Kidney glomerular epithelial cell (primary cell): ENCODE results near the gene IFT25.
A peak's percentile ranks its signal among the peaks of the same experiment; 100 is the strongest.

Experiments
- DNase-seq: peaks from one replicate; lab custom pipeline; 2025; lab: John Stamatoyannopoulos, UW

The IFT25 gene

DNA sequence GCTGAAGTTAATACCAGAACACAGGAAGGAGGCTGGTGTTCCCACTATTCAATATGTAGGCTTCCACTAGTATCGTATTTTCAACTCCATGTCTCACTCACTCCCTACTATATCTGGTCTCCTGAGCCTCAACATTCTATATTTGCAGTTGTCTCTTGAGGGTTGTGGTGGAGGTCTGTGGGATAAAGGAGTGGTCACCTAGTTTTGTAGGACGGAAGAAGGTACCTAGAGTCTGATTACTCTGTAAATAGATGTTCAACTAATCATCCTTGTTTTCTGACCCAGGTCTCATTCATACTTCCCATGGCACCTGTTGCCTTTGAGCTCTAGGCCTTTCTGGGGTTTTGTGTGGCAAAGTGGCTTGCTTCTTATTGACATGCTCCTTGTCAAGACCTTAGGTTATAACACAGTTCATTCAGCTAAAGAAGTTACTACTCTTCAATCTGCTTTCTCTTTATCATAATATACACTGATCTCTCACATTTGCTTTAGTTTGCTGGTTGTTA is 18.1 kb downstream of the IFT25 start:
- no peak for DNase-seq

DNA sequence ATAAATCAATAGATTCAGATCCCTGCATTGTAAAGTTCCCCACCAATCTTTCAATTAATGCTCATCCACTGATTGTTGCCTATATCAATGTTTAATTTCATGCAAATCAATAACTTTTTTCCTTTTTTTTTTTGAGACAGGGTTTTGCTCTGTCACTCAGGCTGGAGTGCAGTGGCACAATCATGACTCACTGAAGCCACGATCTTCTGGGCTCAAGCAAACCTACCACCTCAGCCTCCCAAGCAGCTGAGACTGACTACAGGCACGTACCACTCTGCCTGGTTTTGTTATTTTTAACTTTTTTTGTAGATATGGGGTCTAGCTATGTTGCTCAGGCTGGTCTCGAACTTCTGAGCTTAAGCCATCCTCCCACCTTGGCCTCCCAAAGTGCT is 25.8 kb downstream of the IFT25 start:
- no peak for DNase-seq

DNA sequence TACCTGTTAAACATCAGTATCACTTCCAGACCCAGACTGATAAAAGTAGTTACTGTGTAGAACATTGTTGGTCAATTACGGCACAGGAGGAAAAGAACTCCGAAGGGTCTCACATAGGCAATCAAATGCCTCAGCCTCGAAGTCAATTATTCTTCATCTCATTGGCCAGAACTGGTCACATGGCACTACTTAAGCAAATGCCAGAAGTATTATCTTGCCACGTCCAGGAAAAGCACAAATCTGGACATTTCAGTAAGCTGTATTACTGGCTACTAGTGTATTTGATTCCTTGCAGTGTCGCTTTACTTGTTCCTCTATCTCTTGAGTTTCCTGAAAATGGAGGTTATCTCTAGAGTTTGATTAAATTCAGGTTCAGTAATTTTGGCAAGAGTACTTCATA is 27.2 kb downstream of the IFT25 start:
- DNase-seq = no peak

DNA sequence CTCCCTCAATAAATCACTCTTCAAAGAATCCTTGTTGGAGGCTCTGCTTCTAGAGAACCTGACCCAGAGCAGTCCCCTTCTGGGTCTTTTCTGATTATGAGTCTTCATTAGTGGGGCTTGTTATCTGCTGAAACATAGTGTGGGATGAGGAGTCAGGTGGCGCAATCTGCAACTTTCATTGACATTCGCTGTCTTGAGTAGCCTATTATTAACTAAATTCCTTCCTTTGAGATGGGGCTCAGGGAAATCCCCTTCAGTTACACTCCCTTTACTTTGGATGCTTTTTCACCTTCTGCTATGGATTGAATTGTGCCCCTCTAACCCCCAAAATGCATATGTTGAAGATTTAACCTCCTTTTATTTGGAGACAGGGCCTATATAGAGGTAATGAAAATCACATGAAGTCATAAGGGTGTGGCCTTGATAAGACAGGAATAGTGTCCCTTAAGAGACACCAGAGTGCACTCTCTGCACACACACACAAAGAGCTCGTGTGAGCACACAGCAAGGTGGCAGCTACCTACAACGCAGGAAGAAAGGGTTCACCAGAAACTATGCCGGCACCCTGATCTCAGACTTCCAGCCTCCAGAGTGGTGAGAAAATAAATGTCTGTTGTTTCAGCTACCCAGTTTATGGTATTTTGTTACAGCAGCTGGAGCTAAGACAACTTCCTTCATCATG is 32.0 kb downstream of the IFT25 start:
- no peak for DNase-seq

DNA sequence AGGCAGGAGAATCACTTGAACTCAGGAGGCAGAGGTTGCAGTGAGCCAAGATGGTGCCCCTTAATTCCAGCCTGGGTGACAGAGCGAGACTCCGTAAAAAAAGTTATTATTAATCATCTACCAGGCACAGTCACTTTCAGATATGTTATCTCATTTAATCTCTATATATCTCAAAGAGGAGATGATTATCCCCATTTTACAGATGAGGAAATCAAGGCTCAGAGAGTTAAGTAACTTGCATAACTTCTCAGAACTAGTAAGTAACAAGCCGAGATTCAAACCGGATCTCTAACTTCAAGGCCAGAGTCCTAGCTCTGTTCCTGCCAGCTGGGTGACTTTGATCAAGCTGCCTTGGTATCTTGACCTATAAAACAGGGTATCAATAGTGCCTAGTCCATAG is 34.1 kb downstream of the IFT25 start:
- DNase-seq = no peak

DNA sequence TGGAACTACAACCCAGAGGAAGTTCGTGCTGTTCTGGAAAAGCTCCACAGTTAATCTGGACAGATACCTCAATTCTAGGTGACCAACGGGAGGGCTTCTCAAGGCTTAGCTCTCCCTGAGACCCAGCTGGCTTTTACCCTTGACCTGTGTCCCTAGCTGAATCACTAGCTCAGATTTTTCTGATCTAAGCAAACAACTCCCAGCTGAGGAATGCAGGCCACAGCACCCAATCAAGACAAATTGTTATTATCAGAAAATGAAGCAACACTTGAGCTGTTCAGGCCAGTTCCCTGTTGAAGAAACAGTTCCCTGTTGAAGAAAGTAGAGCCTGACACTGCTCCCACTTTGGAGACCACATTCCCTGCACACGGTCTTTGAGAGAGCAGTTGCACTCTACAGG is 35.6 kb downstream of the IFT25 start:
- DNase-seq = no peak

DNA sequence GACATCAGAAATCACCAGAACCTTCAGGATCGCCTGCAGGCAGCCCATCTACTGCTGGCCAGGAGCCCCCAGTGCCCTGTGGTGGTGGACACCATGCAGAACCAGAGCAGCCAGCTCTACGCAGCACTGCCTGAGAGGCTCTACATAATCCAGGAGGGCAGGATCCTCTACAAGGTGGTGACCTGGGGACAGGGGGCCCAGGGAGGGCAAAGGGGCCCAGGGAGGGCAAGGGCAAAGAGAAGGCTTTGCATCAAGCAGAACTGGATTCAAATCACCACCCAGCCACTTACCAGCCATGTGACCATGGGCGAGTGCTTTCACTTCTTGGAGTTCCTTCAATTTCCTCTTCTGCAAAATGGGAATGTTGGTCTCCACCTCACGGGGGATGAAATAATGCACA is 39.4 kb downstream of the IFT25 start:
- DNase-seq = no peak

DNA sequence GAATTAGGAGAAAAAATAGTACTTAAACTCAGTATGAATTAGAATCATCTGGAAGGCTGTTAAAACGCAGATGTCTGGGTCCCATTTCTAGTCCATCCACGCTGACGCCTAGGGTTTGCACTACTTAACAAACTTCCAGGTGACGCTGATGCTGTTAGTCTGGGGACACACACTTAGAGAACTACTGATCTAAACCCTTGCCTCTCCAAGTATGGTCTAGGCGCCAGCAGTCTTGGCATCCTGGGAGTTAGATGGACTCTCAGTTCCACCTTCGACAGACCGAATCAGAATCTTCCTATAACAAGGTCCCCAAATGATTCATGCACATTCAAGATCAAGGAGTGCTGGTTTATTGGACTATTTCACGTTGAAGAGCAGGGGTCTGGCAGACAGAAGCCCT is 40.0 kb downstream of the IFT25 start:
- DNase-seq = no peak

DNA sequence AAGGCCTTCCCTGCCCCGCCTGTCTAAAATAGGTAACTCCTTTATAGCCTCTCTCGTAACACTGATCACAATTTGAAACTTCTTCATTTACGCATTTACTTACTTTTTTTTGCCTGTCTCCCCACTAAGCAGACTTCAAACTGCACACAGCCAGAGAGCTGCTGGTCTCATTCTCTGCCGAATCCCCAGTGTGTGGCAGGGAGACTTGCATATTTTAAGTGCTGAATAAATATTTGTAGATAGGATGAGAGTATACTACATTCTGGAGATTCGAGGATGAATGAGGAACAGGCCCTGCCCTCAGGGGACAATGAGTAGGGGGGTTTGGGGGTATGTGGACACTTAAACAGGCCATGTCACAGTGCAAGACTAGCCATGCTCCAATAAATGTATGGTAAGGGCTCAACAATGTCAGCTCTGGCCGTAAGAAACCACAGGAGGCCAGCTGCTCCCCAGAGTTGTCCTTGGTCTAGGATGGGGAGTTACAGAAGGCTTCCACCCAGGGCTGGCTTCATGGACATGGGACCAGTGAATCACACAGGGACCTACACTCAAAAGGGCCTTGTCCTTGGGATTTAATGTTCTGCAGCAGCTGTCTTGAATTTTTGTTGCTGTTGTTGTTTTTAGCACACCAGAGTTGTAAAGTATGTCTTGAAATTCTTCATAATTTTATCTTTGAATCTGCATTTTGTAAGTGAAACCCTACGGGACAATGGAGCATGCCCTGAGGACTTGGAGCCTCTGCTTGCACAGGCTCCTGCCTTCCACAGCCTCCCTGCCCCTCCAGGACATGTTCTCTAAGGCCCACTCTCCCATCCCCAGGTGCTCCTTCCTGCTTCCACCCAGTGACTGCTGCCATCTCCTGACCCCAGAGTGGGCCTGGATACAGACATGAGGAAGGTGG is 43.0 kb downstream of the IFT25 start:
- DNase-seq = no peak

DNA sequence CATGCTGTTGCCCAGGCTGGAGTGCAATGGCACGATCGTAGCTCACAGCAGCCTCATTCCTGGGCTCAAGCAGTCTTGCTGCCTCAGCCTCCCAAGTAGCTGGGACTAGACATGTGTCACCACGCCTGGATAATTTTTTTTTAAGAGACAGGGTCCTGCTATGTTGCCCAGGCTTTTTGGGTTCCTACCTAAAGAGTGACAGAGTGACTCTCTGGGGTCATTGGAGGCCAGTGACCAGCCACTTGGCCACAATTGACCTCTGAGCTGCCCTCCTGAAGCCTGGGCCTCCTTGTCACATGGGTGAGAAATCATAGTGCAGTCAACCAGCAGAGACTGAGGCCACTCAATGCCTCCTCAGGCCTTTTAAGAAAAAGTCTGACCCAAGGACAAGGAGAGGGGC is 45.8 kb downstream of the IFT25 start:
- DNase-seq = no peak

DNA sequence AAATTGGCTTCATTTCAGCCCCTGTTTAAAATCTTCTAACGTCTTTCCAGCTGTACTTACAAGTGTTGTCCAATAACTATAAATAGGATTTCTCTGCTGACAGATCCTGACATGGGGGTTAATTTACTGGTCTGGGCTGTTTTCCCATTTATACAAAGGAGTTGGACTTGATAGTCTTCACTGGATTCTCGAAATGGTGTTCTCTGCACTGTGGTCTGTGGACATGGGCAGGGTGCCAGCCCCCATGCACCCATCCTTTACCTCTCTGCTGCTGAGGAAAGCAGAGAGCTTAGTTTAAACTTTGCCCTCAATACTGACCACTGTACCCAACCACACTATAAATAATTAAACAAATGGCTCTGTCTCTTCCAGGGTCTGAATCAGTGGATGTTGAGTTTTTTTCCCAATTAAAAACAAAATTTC is 46.3 kb downstream of the IFT25 start:
- peak; percentile 43 for DNase-seq

DNA sequence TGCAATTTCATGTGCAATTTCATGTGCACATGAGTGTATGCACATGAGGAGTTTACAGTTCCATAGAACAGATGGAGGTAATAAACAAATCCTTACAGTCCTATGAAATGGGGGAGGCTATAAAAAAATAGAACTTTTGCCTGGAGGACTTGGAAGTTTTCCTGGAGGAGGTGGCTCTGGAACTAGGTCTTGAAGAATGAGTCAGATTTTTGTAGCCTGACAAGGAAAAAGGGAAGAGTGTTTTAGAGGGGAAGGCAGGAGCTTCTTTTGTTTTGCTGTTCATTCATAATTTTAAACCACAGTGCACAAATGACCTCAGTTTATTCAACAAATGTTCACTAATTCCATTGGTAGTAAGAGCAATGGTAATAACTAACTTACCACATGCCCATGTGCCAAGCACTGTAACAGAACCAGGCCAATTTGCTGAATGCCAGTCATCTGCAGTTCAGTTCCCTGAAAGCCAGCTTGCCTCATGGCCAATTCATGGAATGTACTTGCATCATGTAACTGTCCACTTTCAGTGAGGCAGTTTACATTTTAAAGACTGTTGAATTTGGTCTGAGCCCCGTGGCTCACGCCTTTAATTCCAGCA is 48.8 kb downstream of the IFT25 start:
- DNase-seq = peak; percentile 76

DNA sequence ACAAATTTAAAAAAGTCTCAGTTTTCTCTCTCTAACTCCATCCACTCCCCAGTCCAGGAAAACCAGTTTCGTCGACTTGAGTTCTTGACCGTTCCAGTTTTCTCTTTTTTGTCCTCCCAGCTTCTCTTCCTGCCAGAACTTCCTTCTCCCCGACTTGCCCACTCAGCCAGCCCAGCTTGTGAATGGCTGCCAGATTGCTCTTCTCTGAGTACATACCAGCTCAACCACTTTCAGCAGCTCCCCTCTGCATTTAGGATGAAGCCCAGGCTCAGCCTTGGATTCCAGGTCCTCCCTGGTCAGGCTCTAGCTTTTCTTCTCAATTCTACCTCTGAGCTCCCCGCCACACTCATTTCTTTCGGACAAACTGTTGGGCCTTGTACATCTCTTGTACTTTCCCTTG is 50.1 kb downstream of the IFT25 start:
- no peak for DNase-seq

DNA sequence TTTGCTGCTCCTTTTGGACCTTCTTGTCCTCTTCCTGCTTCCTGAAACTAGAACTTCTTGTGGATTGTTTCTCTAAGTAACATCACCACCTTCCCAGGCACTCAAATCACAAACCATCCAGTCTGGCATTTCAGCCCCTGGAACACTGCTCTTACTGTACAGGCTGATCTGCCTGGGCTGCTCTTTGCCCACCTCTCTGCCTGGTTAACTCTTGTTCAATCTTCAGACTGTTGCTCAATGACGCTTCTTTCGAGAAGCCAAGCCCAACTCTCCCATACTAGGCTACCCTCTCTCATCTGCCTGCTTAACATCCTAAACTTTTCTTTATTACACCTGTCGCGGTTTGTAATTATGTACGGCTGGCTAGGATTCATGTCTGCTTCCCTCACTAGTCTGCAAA is 50.9 kb downstream of the IFT25 start:
- DNase-seq = no peak

DNA sequence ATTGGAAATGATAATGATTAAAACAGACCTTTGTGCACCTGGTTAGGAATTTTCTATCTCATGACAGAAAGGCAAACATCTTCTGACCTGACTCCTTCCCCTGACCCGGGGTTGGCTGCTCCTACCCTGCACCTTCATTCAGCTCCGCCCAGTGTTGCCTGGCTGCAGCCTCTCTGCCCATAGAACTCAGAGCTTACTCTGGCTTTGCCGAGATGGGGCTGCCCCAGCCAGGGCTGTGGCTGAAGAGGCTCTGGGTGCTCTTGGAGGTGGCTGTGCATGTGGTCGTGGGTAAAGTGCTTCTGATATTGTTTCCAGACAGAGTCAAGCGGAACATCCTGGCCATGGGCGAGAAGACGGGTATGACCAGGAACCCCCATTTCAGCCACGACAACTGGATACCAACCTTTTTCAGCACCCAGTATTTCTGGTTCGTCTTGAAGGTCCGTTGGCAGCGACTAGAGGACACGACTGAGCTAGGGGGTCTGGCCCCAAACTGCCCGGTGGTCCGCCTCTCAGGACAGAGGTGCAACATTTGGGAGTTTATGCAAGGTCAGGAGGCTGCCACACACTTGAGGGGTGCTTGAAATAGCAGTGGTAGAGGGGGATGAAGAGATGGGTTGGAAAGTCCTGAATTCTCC is 51.4 kb downstream of the IFT25 start, which contains the start of gene DIO1:
TSS of gene DIO1 (plus strand) at position 189 of the 638 bp plus-strand sequence. CDS start at position 213, 24 bp downstream.
- no peak for DNase-seq

DNA sequence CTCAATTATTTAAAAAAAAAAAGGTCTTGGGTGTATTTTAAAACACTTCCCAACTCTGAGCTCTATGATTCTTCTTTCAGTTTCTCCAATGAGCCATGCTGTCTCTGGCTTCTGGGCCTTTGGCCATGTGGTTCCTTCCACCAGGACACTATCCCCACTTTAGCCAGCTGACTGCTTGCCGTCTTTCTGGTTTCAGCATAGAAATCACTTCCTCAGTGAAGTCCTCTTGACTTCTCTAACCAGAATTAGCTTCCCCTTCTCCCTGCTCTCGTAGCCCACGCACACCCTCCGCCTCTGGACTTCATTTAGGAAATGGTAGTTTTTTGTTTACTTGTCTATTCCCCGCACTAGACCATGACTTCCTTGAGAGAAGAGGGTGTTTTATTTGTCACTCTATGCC is 52.6 kb downstream of the IFT25 start:
- DNase-seq = no peak

DNA sequence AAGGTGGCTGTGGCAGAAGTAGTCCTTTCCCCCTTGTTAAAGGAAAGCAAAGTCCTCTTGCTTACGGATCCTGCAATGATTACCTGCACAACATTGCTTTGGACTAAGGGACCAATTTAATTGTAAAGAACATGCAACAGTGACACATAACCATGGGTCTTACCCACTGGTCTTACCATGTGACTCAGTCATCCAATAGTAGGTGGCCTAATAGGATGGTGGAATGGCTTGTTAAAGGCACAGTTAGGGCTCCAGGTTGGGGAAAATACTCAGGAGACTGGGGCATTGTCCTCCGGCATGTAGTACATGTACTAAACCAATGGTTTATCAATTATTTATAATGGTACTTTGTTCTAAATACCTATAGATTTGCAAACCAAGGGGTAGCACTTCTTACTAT is 53.8 kb downstream of the IFT25 start:
- no peak for DNase-seq

DNA sequence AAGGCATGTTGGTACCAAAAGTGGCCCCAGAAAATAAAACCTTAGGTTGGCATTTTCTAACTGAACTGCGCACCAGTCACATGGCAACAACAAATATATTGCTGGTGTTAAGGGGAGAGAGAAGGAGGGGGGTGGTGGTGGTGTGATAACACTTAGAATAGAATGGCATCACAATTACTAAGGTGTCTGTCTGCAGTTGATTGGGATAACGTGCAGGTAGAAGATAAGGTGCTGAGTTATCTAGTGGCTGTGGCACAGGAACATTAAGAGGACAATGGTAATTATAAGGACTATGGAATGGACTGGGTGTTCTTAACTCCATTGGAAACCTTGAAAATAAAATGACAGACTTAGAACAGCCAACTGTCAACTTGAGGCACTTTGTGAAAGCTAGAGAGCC is 54.5 kb downstream of the IFT25 start:
- DNase-seq = no peak

DNA sequence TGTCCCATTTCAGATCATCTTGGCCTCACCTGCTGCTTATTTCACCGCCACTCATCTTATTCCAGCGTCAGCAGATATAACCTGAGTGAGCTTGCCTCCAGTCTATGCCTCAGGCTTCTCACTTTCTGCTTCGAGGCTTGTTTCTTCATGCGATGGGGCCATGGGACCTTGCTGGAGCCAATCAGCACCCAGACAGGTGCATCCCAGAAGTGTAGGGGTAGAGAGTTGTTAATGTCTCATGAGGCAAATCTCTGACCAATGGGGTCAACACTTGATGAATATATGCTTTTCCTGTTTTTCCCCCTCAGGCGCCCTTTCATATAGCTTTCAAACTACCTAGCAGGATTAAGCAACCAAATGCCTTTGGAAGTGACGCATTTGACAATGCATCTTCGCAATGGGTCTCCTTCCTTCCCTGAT is 55.0 kb downstream of the IFT25 start:
- DNase-seq = no peak

DNA sequence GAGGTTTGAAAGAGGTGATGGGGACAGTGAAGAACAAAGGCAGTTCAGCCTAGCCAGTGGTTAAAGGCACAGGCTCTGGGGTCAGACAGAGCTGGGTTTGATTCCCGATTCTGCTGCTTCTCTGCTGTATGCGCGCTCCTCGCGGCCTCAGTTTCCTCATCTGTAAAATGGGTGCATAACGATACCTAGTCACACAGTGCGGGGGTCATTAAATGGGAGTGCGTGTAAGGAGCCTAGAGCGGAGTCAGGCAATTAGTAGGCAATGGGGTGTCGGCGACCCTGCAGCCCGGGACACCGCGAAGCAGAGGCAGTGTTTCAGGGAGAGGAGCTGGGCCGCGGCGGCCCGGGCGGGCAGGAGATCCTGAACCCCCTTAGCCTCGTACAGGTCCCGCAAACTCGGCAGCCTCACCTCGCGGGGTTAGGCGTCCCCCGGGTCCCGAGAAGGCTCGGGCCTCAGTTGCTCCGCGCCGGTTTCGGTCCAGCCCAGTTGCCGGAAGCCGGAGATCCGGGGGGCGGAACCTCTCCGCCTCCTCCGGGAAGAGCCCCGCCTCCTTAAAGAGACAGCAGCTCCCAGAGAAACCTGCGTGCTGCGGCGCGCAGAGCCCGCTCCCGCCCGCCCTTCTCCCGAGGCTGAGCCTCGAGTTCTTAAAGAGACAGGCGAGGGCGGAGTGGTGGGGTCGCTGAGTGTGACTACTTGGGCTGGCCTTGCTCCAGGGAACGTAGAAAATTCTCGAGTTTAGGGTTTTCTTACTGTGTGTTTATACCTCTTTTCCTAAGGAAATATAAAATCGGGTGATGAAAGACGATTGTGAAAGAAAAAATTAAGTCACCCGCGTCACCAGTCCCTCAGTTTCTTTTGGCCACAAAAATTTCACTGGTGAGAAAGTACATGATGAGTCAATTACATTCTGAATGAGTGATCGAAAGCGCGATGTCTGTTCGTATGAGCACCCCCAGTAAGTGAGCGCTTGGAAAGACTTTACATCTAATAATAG is 55.9 kb downstream of the IFT25 start, which contains the start of gene YIPF1:
TSS of gene YIPF1 (minus strand) at position 494 of the 995 bp plus-strand sequence. CDS start 860 bp downstream, outside the sequence.
- peak; percentile 82 for DNase-seq

DNA sequence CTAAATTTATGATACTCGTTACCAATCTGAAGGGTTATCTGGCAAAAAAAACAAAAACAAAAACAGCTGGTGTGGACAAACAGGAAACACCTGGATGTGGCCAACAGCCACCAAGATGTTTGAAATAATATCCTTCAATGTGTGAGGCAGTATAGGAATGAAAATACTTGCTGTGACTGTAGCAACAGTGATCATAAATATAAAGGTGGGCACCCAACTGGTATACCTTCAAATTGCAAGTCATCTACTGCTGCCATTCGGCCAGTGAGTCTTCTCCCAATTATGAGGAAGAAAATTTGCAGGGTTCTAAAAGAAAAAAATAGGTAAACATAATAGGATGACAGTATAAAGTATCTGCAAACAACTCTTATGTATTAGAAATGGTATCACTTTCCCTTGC is 56.8 kb downstream of the IFT25 start:
- no peak for DNase-seq
